ENCODE results near the gene KRTAP20-2.

The KRTAP20-2 gene

GRCh38 chr21:30634906-30635305 lies at the start of gene KRTAP20-2:
Gene KRTAP20-2 (plus strand): TSS chr21:30635206. CDS start chr21:30635264, 58 bp downstream.
- DNase-seq: no peak

- DNase-seq: no peak
Observed at GRCh38 chr21:30590297-30590696, 44.7 kb upstream of the KRTAP20-2 start, which contains the start of gene KRTAP22-2. Gene KRTAP22-2 (minus strand): TSS chr21:30590397.

- DNase-seq: no peak
Observed at GRCh38 chr21:30592140-30592539, 42.9 kb upstream of the KRTAP20-2 start, which contains the start of gene KRTAP6-3. Gene KRTAP6-3 (plus strand): TSS chr21:30592440. CDS start chr21:30592446, 6 bp downstream.

- no peak for DNase-seq
Observed at GRCh38 chr21:30598802-30599201, 36.2 kb upstream of the KRTAP20-2 start, which contains the start of gene KRTAP6-2. Gene KRTAP6-2 (minus strand): TSS chr21:30598902. CDS start chr21:30598874, 28 bp downstream.

GRCh38 chr21:30600787-30601186 lies 34.2 kb upstream of the KRTAP20-2 start, which contains the start of gene KRTAP22-1:
Gene KRTAP22-1 (plus strand): TSS chr21:30601087.
- DNase-seq: no peak

DNA sequence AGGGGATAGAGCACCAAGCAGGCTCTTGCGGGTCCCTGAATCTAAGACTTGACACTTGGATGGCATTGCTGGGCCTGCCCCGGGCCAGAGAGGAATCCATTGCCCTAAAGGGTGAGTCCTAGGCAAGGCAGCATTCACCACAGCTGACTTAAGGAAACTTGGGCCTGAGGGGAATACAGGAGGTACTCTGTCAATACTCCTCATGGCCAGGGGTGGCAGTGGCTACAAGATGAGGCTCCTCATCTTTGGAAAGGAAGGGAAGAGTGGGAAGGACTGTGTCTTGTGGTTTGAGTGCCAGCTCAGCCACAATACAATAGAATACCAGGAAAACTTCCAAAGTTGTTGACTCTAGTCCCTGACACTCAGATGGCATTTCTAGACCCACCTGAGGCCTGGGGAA lies 29.0 kb upstream of the KRTAP20-2 start:
- DNase-seq: no peak

GRCh38 chr21:30612132-30612531 lies 22.9 kb upstream of the KRTAP20-2 start:
- DNase-seq: no peak

- DNase-seq: no peak
Observed at GRCh38 chr21:30613836-30614235, 21.2 kb upstream of the KRTAP20-2 start, which contains the start of gene KRTAP6-1. Gene KRTAP6-1 (minus strand): TSS chr21:30613930. CDS start chr21:30613904, 26 bp downstream.

DNA sequence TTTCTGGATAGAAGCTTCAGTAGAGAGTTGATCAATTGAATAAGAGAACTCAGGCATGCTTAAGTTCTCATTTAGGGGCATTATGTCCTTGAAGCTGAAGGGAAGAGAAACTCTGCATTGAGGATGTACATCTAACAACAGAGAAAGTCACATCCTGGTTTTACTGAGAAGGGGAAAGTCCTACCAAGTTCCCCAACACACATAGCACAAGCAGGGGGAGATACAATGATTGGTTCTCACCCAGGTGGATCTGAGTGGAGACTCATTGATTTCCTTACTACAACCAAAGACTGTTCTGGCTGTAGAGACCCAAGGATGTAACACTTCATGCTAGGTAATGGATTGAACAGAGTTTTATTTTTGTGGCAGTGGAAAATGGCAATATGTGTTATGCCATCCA lies 19.8 kb upstream of the KRTAP20-2 start:
- no peak for DNase-seq

GRCh38 chr21:30616125-30616524 lies 18.9 kb upstream of the KRTAP20-2 start, which contains the start of gene KRTAP20-1:
Gene KRTAP20-1 (plus strand): TSS chr21:30616425. CDS start chr21:30616455, 30 bp downstream.
- DNase-seq: no peak

GRCh38 chr21:30620080-30620479 lies 14.9 kb upstream of the KRTAP20-2 start:
- DNase-seq: no peak

- no peak for DNase-seq
Observed at GRCh38 chr21:30620522-30620921, 14.5 kb upstream of the KRTAP20-2 start, which contains the start of gene KRTAP20-4. Gene KRTAP20-4 (plus strand): TSS chr21:30620627.

GRCh38 chr21:30623362-30623761 lies 11.6 kb upstream of the KRTAP20-2 start:
- no peak for DNase-seq

DNA sequence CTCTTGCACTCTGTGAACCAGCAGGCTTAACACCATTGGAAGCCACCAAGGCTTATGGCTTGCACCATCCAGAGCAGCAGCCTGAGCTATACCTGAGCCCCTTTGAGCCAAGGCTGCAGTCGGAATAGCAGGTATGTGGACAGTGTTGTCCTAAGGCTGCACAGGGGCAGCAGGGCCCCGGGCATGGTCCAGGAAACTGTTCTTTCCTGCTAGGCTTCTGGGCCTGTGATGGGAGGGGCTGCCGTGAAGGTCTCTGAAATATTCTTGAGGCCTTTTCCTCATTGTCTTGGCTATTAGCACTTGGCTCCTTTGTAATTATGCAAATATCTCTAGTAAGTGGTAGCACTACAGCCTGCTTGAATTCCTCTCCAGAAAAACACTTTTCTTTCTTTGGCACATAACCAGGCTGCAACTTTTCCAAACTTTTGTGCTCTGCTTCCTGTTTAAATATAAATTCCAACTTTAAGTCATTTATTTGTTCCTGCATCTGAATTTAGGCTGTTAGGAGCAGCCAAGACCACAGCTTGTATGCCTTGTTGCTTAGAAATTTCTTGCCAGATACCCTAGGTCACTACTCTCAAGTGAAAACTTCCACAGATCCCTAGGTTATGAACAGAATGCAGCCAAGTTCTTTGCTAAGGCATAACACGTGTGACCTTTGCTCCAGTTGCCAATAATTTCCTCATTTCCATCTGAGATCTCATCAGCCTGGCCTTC lies 9.4 kb upstream of the KRTAP20-2 start:
- DNase-seq: no peak

GRCh38 chr21:30628109-30628508 lies 6.9 kb upstream of the KRTAP20-2 start:
- DNase-seq: no peak

DNA sequence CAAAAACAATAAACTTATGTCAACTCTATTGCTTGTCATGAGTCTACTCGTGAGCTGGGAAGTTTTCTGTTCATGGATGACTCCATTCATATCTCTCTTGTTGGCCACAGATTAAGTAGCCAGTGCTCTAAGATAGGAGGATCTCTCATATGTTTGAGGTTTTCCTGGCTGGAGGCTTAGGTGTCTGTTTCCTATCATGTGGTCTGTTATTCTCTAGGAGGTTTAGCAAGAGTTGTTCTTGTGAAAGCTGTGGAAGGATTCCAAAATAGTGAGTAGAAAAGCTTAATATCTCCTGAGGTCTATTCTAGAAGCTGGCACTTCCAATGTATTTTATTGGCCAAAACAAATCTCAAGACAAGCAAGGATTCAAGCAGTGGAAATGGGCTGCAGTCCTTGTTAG lies 5.8 kb upstream of the KRTAP20-2 start:
- no peak for DNase-seq

- DNase-seq: no peak
Observed at GRCh38 chr21:30638686-30639085, 3.7 kb downstream of the KRTAP20-2 start.

DNA sequence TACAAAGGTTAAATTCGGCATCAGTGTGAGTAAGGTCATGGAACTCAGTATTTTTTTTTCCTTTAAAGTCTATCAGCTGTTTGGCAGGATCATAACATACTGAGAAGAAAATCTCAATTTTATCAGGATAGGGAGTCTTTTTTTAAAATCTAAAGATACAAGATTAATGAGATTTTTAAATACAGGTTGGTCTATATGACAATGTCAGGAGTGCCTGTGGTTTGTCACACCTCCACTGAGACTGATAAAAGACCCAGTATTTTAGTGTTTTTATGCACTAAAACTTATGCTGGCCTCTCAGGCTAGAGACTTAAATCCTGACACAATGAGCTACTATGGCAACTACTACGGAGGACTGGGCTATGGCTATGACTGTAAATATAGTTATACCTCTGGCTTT lies 7.6 kb downstream of the KRTAP20-2 start, which contains the start of gene KRTAP20-3:
Gene KRTAP20-3, plus strand, starts transcription at position 301 of the 400 bp plus-strand sequence.
- DNase-seq: no peak

DNA sequence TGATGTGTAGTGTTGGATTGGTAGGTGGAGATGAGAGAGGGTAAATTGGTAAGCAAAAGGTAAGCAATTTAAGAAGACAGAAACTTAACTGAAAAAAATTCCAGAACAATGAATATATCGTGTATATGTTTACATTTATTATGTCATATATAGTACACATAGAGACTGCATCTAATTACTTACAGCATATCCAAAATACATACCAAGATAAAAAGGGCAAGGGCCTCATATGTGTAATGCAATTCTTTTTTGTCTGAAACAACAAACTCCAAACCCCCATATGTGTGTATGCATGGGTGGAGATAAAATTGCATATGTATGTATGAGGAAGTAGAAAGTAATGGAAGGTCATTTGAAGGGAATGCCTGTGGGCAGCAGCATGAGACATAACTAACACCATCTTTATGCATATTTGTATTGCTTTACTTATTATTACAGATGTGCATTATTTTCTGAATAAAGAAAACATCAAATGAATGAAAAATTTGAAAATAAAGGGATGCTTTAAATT lies 12.0 kb downstream of the KRTAP20-2 start:
- no peak for DNase-seq

- DNase-seq: no peak
Observed at GRCh38 chr21:30652891-30653290, 17.9 kb downstream of the KRTAP20-2 start.

GRCh38 chr21:30668776-30669175 lies 33.8 kb downstream of the KRTAP20-2 start:
- no peak for DNase-seq

- no peak for DNase-seq
Observed at GRCh38 chr21:30672985-30673650, 38.1 kb downstream of the KRTAP20-2 start.

DNA sequence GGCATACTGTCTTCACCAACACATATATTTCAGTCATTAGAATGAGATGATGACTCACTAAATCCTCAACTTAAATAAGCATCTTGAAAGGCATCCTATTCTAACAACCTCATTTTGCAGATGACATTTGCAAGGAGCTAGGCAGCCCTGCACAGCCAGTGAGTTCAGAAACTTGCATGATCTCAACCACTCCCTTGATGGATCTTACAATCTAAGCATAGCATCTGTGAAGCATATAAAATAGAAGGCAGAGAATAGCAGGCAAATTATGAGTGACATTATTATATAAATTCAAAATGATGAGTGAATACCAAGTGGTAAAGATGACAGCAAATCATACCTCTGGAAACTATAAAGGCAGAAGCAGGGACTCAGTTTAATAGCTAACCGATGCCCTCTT lies 39.3 kb downstream of the KRTAP20-2 start:
- no peak for DNase-seq
